OCI-LY1 (cell line): ENCODE results near the gene SLC27A3.

Experiments used
- H2AFZ ChIP-seq: fragments of 200-600 bp; sonication (generic), shearing (Covaris generic); 2 replicates; pipeline ENCODE4 v1.6.0; 2014; ENCODE audit warnings: antibody characterized with exemption, mild to moderate bottlenecking, low read length
- H3F3A ChIP-seq: fragments of 200-600 bp; sonication (generic), shearing (Covaris generic); 2 replicates; pipeline ENCODE4 v1.6.0; 2014; ENCODE audit warnings: mild to moderate bottlenecking, antibody characterized with exemption, low read length, moderate library complexity; ENCODE audit not compliant: insufficient read depth
- H3K27ac ChIP-seq: fragments of 200-600 bp; sonication (generic); 2 replicates; pipeline ENCODE4 v1.5.1; 2014; ENCODE audit warnings: low read length, mixed run types, mild to moderate bottlenecking, low read depth; ENCODE audit not compliant: poor library complexity, severe bottlenecking
- H3K27me3 ChIP-seq: fragments of 200-600 bp; sonication (generic); 2 replicates; pipeline ENCODE4 v1.6.0; 2014; ENCODE audit warnings: antibody characterized with exemption, mild to moderate bottlenecking, low read length, moderate library complexity; ENCODE audit not compliant: insufficient read depth
- H3K36me3 ChIP-seq: fragments of 200-600 bp; sonication (generic); 2 replicates; pipeline ENCODE4 v1.6.1; 2014; ENCODE audit warnings: mild to moderate bottlenecking, antibody characterized with exemption, low read length, moderate library complexity, mixed read lengths; ENCODE audit not compliant: insufficient read depth
- H3K4me1 ChIP-seq: fragments of 200-600 bp; sonication (generic); 2 replicates; pipeline ENCODE4 v1.5.1; 2014; ENCODE audit warnings: mild to moderate bottlenecking, low read length, moderate library complexity; ENCODE audit not compliant: insufficient read depth, severe bottlenecking
- H3K4me2 ChIP-seq: fragments of 200-600 bp; sonication (generic), shearing (Covaris generic); 2 replicates; pipeline ENCODE4 v1.6.1; 2014; ENCODE audit warnings: low read length
- H3K4me3 ChIP-seq: fragments of 200-600 bp; sonication (generic); 2 replicates; pipeline ENCODE4 v1.5.1; 2014; ENCODE audit warnings: low read length, low read depth, mild to moderate bottlenecking, mixed read lengths; ENCODE audit not compliant: poor library complexity, severe bottlenecking
- H3K79me2 ChIP-seq: fragments of 200-600 bp; shearing (Covaris generic); 2 replicates; pipeline ENCODE4 v1.6.1; 2016; ENCODE audit warnings: mixed run types, low read length, mixed read lengths; ENCODE audit not compliant: insufficient read depth
- H3K9ac ChIP-seq: fragments of 200-600 bp; sonication (generic), shearing (Covaris generic); 2 replicates; pipeline ENCODE4 v1.6.1; 2014; ENCODE audit warnings: mild to moderate bottlenecking, low read length, mixed read lengths
- H3K9me2 ChIP-seq: fragments of 200-600 bp; sonication (generic), shearing (Covaris generic); 2 replicates; pipeline ENCODE4 v1.6.1; 2014; ENCODE audit warnings: low read depth, mild to moderate bottlenecking, low read length, mixed read lengths
- H3K9me3 ChIP-seq: fragments of 200-600 bp; shearing (Covaris generic); 2 replicates; pipeline ENCODE4 v1.6.1; 2014; ENCODE audit warnings: low read length, mixed read lengths
- H4K20me1 ChIP-seq: fragments of 200-600 bp; sonication (generic), shearing (Covaris generic); 2 replicates; pipeline ENCODE4 v1.6.0; 2016; ENCODE audit warnings: mild to moderate bottlenecking, low read length; ENCODE audit not compliant: insufficient read depth
- CTCF ChIP-seq: fragments of 200-600 bp; sonication (generic), shearing (Covaris generic); IDR thresholded peaks from 2 replicates; pipeline ENCODE4 v1.5.1; 2017; ENCODE audit warnings: mild to moderate bottlenecking, antibody characterized with exemption, low read length, moderate library complexity, mixed read lengths
- EZH2 ChIP-seq: fragments of 200-600 bp; sonication (generic), shearing (Covaris generic); IDR thresholded peaks from 2 replicates; pipeline ENCODE4 v1.8.0; 2017; ENCODE audit warnings: borderline replicate concordance, mixed run types, mild to moderate bottlenecking, antibody characterized with exemption, low read length, moderate library complexity, mixed read lengths

Gene SLC27A3

GRCh38 chr1:153728305-153729066 is 46.7 kb upstream of the SLC27A3 start:
- no peaks in the 10 kb centered on the region for H4K20me1 ChIP-seq
- H3K9ac ChIP-seq = peak overlapping the region; percentile 100
- no peaks in the 10 kb centered on the region for H3K9me3 ChIP-seq
- H3K4me1 ChIP-seq = peaks cover 39% of the 10 kb centered on the region
- H3F3A ChIP-seq = 0 out of 2 replicates have a peak, but pooled peaks cover 4% of the 10 kb centered on the region
- H3K36me3 ChIP-seq = 0 out of 2 replicates have a peak, but pooled peaks cover 8% of the 10 kb centered on the region
- no peak overlapping the region for H2AFZ ChIP-seq
- H3K4me3 ChIP-seq = peak overlapping the region; percentile 100
- peak overlapping the region; percentile 100 for H3K4me2 ChIP-seq
- H3K79me2 ChIP-seq = peaks cover 11% of the 10 kb centered on the region; the same call in 1 of the 2 replicates
- H3K9me2 ChIP-seq = no peaks in the 10 kb centered on the region
- H3K27ac ChIP-seq = peak overlapping the region; percentile 78
- H3K27me3 ChIP-seq = no peaks in the 10 kb centered on the region
- TF ChIP-seq CTCF (no peak), EZH2 (no peak)

- H3K36me3 ChIP-seq = peaks cover 16% of the 10 kb centered on the region; the same call in 1 of the 2 replicates
- no peaks in the 10 kb centered on the region for H3K27me3 ChIP-seq
- peaks cover 39% of the 10 kb centered on the region for H3K4me1 ChIP-seq
- no peak overlapping the region for H3K27ac ChIP-seq
- no peaks in the 10 kb centered on the region for H3K9me2 ChIP-seq
- no peak overlapping the region; the same call in 1 of the 2 replicates for H3K9ac ChIP-seq
- no peaks in the 10 kb centered on the region for H4K20me1 ChIP-seq
- H3K4me2 ChIP-seq = peak overlapping the region; percentile 100
- no peak for TF ChIP-seq CTCF
- TF ChIP-seq EZH2 = no peak
- no peak overlapping the region for H2AFZ ChIP-seq
- H3K4me3 ChIP-seq = peak overlapping the region; percentile 100
- 0 out of 2 replicates have a peak, but pooled peaks cover 4% of the 10 kb centered on the region for H3F3A ChIP-seq
- peaks cover 11% of the 10 kb centered on the region; the same call in 1 of the 2 replicates for H3K79me2 ChIP-seq
- no peaks in the 10 kb centered on the region for H3K9me3 ChIP-seq
These were observed 44.7 kb upstream of the SLC27A3 start for GRCh38 chr1:153730468-153730988.

GRCh38 chr1:153733970-153734369 is 41.2 kb upstream of the SLC27A3 start:
- no peaks in the 10 kb centered on the region for H4K20me1 ChIP-seq
- no peak overlapping the region for H3K4me3 ChIP-seq
- peaks cover 22% of the 10 kb centered on the region for H3K4me1 ChIP-seq
- H3K36me3 ChIP-seq = peaks cover 16% of the 10 kb centered on the region; the same call in 1 of the 2 replicates
- no peak overlapping the region for H3K27ac ChIP-seq
- H2AFZ ChIP-seq = no peak overlapping the region
- peaks cover 4% of the 10 kb centered on the region; the same call in 1 of the 2 replicates for H3K79me2 ChIP-seq
- no peaks in the 10 kb centered on the region for H3F3A ChIP-seq
- H3K9ac ChIP-seq = no peak overlapping the region
- no peaks in the 10 kb centered on the region for H3K27me3 ChIP-seq
- H3K4me2 ChIP-seq = no peak overlapping the region
- no peak for TF ChIP-seq EZH2
- TF ChIP-seq CTCF = no peak
- no peaks in the 10 kb centered on the region for H3K9me2 ChIP-seq
- no peaks in the 10 kb centered on the region for H3K9me3 ChIP-seq
